Kidney tubule cell (primary cell): ENCODE measurements around the gene CNTN4.

Source experiments
- DNase-seq: peaks from one replicate; pipeline ENCODE4 v3.0.0-alpha.2; 2018; ENCODE audit warnings: low spot score

Gene CNTN4

DNA sequence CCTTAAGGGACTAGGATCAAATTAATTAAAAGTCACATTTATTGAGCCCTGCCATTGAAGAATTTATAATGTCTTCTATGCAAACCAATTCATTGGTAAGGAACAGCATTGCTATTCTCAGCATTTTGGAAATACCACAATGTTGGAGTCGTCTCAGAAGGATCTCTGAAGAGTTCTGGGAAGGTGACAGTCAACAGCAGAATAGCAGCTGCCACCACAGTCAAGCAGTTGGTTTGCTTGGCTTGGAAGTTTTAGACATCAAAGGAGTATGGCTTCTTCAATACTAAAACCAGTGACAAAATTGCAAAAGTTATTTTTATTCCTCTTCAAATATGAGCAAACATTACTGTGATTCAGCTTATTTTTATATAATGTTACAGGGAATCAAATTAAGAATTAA is 167.9 kb downstream of the CNTN4 start:
- DNase-seq: no peak

DNA sequence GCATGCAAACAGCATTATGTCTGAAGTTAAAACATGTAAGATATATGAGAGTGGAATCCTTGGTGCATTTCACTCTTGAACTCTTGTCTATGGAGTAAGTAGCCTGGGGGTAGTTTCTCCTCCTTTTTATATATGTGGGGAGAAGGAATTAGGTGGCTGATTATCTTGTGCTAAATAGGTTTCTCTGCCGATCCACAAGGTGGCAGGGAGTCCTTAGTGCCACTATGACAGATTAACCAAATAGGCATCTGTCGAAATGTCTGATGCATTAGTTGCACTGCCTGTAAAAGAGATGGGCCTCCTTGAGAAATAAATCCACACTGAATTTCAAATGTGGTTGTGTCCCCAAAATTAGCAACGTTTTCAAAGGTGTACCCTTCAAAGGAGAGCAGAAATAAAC is 170.1 kb downstream of the CNTN4 start:
- DNase-seq: peak; percentile 3

DNA sequence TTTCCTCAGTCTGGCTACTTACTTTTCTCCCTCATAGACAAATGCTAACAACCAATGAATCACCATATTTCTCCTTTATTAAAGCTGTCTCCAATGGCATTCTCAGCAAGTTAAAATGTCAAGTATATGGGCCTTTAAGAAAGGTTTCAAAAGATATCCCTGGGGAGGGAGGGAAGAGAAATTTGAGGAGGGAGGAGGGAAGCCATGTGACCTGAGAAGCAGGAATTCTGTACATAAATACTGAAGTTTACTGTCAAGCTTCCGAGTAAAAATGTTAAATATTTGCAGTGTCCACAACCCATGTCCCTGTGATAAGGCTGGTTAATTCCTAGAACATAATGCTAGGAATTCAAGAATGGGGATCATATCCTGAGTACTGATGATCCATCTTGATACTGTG is 175.9 kb downstream of the CNTN4 start:
- DNase-seq: no peak

- DNase-seq: no peak
Measured at GRCh38 chr3:2283818-2284217, 185.2 kb downstream of the CNTN4 start.

DNA sequence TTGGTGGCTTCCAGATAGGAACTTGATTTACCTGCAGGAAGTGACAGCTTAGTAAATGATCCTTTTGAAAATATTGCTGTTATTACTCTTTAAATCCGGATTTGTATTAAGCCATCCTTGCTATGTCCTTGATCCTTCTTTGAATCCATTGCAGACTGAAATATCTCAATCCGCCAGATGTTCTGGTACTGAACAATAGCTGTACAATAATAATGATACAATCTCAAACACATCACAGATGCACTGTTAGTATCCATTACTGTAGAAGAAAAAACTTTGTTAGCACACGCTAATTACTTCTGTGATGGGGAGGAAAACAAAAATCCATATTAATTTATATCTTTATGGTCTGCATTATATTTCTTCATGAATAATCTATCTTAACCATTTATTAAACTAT is 202.3 kb downstream of the CNTN4 start:
- DNase-seq: no peak

- DNase-seq: no peak
Measured at GRCh38 chr3:2301361-2301760, 202.7 kb downstream of the CNTN4 start.

- DNase-seq: peak; percentile 41
Measured at GRCh38 chr3:2303566-2303965, 204.9 kb downstream of the CNTN4 start.

DNA sequence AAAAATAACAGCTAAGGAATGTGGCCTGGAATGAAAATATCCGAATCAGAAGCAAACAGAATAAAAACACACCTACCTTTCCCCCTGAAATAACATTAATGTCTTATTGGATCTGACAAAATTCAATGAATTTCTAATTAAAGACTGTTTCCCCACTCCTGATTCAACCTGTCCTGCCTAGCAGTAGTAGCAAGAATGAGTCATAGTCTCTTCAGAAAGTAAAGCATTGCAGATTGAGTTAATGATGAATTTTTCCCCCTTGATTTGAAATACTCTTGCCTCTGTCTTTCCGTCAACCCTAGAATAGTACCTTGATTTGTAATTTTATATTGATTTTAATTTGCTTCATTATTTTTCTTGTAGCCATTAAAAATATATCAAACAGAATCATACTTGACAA is 212.4 kb downstream of the CNTN4 start:
- DNase-seq: peak; percentile 13

DNA sequence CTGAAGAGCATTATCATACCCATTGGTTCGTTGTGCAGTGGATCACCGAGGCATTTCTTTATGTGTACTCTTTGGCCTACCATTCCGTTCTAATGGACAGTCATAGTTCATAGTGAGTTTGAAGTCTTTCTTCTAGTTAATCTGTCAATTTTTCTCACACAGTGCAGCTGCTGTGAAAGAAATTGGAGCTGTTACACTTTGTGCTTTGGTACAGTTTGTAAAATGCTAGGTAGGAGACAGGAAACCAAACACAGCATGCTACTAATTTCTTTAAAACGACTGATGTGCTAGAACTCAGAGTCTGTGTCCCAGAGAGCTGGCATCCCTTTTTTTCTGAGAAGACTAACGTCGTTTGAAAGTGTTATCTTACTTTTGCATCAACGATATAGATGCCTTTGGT is 218.9 kb downstream of the CNTN4 start:
- no peak for DNase-seq

DNA sequence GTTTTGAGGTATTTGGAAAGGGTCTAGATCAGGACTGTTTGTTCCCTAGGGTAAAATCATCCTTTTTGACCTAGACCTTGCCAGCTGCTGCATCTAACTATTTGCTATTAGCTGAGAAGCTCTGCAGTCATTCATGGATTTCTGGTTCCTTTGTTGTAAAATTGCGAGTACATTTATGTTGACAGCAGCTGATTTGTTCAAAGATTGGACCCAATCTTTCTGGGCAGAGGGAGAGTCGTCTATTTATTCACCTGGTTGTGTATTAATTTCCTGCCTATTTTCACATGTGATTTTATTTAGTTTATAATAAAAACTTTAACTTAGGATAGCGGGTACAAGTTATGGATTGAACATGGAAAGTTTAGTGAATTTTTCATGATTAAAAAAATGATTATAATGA is 236.3 kb downstream of the CNTN4 start:
- DNase-seq: no peak

- no peak for DNase-seq
Measured at GRCh38 chr3:2343031-2343682, 244.5 kb downstream of the CNTN4 start.

DNA sequence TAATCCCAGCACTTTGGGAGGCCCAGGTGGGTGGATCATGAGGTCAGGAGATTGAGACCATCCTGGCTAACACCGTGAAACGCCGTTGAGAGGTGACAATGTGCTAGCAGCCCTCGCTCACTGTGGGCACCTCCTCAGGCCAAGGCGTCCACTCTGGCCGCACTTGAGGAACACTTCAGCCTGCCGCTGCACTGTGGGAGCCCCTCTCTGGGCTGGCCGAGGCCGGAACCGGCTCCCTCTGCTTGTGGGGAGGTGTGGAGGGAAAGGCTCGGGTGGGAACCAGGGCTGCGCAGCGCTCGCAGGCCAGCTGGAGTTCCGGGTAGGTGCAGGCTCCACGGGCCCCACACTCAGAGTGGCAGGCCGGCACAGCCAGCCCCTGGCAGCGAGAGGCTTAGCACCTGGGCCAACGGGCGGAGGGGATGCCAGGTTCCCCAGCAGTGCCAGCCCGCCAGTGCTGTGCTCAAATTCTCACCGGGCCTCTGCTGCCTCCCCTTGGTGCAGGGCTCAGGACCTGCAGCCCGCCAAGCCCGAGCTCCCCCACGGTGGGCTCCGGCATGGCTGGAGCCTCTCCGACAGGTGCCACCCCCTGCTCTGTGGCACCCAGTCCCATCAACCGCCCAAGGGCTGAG is 253.6 kb downstream of the CNTN4 start:
- no peak for DNase-seq

GRCh38 chr3:2354702-2355101 is 256.0 kb downstream of the CNTN4 start:
- peak; percentile 69 for DNase-seq

DNA sequence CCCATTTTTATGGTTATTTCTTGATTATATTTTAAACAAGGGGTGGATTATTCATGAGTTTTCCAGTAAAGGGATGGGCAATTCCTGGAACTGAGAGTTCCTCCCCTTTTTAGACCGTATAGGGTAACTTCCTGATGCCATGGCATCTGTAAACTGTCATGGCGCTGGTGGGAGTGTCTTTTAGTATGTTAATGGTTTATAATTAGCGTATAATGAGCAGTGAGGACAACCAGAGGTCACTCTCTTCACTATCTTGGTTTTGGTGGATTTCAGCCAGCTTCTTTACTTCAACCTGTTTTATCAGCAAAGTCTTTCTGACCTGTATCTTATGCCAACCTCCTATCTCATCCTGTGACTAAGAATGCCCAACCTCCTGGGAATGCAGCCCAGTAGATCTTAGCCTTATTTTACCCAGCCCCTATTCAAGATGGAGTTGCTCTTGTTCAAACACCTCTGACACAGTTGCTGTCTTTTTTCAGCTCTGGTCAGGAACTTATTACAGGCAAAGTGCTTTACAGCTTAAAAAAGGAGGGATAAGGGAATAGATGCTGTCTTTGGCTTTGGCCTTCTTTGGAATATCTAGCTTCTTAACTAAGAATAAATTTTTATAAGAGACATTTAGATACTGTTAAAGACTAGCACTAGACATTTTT is 257.8 kb downstream of the CNTN4 start:
- no peak for DNase-seq

DNA sequence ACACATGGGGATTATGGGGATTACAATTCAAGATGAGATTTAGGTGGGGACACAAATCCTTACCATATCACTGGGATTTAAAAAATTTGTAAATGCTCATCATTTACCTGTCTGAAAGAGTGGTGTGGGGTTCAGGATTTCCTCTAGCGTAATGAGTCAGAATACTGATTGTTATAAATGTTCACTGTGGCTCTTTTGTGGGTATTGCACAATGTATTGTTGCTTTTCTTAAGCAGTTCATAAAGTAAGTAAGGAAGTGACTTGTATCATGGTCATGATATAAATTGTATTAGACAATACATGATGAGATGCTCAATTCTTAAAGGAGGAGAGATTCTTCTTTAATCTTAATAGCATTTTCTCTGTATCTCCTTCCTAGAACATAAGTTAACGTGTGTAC is 262.1 kb downstream of the CNTN4 start:
- no peak for DNase-seq

DNA sequence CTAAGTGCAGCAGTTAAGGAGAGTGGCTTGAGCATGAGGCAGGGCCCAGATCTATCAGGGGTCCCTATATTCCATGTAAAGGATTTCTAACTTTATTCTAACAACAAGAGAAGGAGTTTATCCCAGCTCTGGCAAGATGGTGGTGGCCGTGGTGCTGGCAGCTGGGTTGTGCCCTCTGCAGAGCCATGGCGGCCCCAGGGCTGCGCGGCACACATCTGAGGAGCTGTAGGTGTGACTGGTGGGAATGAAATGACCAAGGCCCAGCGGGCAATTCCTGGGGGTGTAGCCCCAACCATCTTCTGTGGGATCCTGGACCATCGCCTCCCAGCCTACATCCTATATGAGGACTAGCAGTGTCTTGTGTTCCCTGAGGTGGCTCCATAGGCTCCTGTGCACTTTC is 263.5 kb downstream of the CNTN4 start:
- DNase-seq: no peak

GRCh38 chr3:2363854-2364253 is 265.2 kb downstream of the CNTN4 start:
- DNase-seq: no peak

- no peak for DNase-seq
Measured at GRCh38 chr3:2370317-2370716, 271.7 kb downstream of the CNTN4 start.

- DNase-seq: no peak
Measured at GRCh38 chr3:2372306-2372705, 273.6 kb downstream of the CNTN4 start.

DNA sequence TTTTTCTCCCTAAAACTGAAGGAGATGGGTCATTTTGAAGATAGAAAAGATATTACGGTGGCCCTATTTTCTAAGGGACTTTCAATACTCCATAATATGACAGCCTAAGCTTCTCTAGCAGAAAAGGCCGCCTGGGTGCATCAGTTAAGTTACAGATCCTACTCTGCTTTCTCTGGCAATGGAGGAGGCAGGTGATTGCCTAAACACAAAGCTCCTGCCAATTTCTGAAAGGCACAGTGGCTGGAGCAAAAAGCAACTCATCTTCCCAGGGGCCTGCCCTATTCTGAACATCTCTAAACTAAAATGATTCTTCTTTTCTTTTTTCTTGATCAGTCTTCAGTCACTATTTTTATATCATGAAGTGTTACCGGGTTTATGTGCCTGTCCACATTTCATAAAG is 276.7 kb downstream of the CNTN4 start:
- no peak for DNase-seq

DNA sequence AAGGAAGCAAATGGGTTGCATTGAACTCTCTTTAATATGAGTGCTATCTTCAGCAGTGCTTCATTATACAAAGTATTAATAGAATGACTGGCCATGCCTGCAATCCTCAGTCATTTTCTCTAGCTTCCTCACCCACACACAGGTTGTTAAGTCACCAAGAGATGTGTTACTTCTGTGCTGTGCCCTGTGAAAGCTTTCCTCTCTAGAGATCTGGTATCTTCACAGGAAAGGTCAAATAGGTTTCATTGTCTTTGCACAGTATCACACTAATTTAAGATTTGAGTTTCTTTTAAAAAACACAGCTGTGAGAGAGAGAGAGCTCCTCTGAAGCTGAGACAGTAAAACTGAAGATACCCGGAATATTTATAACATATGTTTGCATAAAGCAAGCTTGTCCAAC is 278.6 kb downstream of the CNTN4 start:
- DNase-seq: no peak

- DNase-seq: no peak
Measured at GRCh38 chr3:2390926-2391532, 292.4 kb downstream of the CNTN4 start.

DNA sequence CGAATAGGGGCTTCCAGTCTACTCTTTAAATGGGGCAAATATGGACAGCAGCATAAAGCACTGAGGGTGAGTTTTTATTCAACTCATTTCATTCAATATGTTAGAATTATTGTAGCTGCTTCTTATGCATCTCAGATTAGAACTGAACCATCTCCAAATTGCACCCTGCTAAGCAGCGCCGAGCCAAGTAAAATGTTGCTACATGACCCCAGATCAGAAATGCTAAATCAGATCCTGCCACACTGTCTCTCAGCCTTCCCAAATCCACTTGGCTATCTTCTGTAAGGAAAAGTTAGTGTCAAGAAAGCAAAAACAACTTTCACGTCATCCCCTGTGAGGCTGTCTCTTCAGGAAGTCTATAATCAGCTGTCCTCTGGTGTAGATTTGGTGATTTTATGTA is 293.2 kb downstream of the CNTN4 start:
- DNase-seq: no peak
